Measurements from ENCODE around the gene LSP1. TPM values are rescaled to one million over a fixed set of nuclear protein-coding genes. Genes with fewer than 3 reads are reported as not detected.

Gene LSP1
- total and polyA plus RNA-seq, 8 donors: 9.8 to 239 (median 58.9) TPM

DNA sequence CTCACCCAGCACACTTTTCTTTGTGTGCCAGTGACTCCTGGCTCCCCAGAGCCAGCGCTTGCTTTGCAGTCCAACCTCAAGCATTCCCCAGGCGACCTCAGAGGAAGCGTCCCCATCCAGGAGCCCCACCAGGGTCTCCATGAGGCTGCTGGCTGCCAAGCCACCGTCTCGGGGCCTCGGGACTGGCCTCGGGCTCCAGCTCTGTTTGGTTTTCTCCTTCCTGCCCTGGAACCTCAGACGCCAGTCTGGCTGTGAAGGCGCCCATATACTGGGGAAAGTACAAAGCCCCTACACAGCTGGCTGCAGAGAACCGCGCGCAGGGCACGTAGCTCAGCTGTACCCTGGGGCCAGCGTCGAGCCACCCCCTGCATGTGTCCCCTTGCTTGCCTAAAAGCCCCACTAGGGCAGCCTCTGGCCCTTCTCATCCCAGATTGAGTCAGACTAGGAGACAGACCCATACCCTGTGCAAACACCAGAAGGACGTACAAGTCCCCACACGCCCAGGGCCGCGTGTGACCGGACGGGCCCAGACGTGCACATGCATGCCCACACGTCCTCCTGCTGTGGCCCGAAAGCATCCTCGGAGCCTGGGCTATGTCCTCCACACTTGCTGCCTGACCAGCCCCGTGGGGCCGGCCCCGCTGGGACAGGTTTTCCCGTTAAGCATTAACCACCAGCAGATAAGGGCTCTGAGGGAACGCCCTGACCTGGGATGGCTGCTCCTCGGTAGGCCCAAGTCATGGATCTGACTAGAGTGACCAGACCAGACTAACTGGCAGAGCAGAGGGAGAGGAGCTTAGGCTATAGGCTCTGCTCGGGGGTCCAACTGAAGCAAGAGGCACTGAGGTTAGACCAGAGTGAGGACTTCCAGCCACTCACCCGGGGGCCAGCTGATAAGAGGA is 22.3 kb upstream of the LSP1 start:
- no peak for TF ChIP-seq POLR2A (IDR thresholded peaks at IDR 0.05)
- no peak for TF ChIP-seq EP300 (IDR thresholded peaks at IDR 0.05)
- peak in 2 of 3 donors; percentile 82 to 87 for TF ChIP-seq POLR2AphosphoS5 (IDR thresholded peaks at IDR 0.05)
- TF ChIP-seq, protein P1, sequence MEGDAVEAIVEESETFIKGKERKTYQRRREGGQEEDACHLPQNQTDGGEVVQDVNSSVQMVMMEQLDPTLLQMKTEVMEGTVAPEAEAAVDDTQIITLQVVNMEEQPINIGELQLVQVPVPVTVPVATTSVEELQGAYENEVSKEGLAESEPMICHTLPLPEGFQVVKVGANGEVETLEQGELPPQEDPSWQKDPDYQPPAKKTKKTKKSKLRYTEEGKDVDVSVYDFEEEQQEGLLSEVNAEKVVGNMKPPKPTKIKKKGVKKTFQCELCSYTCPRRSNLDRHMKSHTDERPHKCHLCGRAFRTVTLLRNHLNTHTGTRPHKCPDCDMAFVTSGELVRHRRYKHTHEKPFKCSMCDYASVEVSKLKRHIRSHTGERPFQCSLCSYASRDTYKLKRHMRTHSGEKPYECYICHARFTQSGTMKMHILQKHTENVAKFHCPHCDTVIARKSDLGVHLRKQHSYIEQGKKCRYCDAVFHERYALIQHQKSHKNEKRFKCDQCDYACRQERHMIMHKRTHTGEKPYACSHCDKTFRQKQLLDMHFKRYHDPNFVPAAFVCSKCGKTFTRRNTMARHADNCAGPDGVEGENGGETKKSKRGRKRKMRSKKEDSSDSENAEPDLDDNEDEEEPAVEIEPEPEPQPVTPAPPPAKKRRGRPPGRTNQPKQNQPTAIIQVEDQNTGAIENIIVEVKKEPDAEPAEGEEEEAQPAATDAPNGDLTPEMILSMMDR (IDR thresholded peaks at IDR 0.05): no peak
- intact Hi-C loops (cut with DNase I; ENCODE audit: low total_unique reads): loop anchor here (5.0 kb wide), 1 partner anchor 322 kb away; no protein-coding TSS in a partner anchor
- 24 to 36% (median 27%) methylated on average over 10 to 33 of the region's 33 CpGs for WGBS, 5 donors
- no peak overlapping the region for H3K4me3 ChIP-seq
- H3K27ac ChIP-seq: peak overlapping the region; percentile 60 to 86 (median 83)
- H3K36me3 ChIP-seq: no peaks in the 10 kb centered on the region
- peaks cover 0 to 46% (median 0%) of the 10 kb centered on the region in 3 donors for H3K27me3 ChIP-seq
- peak; percentile 93 to 95 for DNase-seq
- no peaks in the 10 kb centered on the region for H3K9me3 ChIP-seq
- peaks cover 53 to 91% (median 77%) of the 10 kb centered on the region in 4 donors for H3K4me1 ChIP-seq

DNA sequence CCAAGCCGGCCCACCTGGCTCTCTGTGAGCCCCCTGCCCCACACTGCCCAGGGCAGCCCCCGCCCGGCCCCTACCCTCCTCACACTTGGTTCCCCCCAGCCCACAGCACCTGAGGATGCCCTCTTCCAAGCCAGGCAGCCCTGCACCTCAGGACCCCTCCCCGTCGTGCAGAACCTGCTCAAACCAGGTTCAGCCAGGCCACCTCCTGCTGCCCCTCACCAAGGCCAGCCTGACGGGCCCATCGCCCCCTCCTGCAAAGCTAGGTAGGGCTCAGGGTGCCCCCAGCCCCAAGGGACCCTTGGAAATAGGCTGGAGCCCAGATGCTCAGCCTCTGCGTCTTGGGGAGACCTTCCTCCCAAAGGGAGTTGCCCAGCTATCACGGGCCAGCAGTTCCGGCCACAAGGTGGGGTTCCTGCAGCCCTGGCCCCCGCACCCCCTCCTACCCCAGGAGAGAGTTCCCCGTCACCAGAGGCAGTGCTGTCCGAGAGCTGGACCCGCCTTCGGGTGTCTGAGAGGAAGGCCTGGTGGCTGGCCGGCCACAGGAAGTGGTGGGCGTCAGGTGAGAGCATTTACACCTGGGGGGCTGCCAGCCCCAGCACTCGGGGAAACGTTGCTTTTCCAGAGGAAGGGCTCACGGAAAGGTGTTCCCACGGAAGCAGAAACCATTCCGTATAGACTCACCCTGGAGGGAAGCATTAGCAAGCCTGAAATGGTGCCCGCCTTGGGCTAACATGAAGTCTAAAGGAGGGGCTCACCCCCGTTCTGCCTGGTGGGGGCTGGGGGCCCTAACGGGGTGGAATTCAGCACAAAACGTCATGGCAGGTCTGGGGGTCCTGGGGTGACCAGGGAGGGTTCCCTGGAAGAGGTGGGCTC is 21.3 kb upstream of the LSP1 start:
- Histone ChIP-seq H3K4me1 (peaks cover 46 to 81% (median 67%) of the 10 kb centered on the region in 4 donors), H3K27me3 (peaks cover 0 to 39% (median 0%) of the 10 kb centered on the region in 3 donors), H3K4me3 (no peak overlapping the region), H3K36me3 (no peaks in the 10 kb centered on the region), H3K27ac (peak overlapping the region; percentile 60 to 86 (median 83)), H3K9me3 (no peaks in the 10 kb centered on the region)
- intact Hi-C loops (cut with DNase I; ENCODE audit: low total_unique reads): loop anchor here (2.0 to 5.0 kb wide), 2 partner anchors 139 to 321 kb away; no protein-coding TSS in a partner anchor
- peak in 1 of 2 donors; percentile 29 for DNase-seq
- WGBS, 5 donors: 47 to 59% (median 54%) methylated on average over 12 to 26 of the region's 26 CpGs
- TF ChIP-seq, protein P1 (IDR thresholded peaks at IDR 0.05): no peak
- no peak for TF ChIP-seq POLR2AphosphoS5 (IDR thresholded peaks at IDR 0.05)

DNA sequence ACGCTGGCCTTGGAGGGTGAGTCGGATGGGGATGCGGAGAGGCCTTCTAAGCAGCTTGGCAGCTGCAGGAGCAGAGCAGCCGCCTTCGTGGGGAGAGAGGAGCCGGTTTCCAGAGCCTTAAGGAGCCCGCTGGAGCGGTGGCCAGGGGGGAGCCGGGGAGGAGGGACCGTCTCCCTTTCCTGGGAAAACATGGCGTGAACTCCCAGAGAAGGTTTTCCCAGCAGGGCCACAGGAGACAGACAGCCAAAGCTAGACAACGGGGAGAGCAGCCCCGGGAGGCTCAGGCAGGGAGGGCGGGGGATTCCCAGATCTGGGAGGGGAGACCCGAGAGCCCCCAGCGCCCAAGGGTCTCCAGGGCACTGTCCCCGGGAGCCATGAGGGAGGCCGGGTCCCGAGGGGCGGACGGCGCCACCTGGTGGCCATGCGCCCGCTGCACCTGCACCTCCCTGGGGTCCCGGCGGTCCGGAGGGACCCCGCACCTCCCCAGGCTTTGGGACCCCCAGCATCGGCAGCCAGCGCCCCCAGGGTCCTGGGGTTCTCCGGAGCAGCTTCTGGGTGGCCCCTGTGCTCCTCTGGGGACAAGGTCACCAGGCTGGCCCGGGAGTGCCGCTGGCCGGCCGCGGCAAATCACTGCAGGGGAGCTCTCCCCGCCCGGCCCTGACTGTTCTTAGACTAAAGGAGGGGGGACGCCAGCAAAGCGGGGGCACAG is 20.5 kb upstream of the LSP1 start:
- intact Hi-C loops (cut with DNase I; ENCODE audit: low total_unique reads): loop anchor here (2.0 to 5.0 kb wide), 2 partner anchors 140 to 320 kb away; no protein-coding TSS in a partner anchor
- H3K27ac ChIP-seq: peak overlapping the region; percentile 23 to 86 (median 83)
- peaks cover 0 to 39% (median 0%) of the 10 kb centered on the region in 3 donors for H3K27me3 ChIP-seq
- peak; percentile 68 to 83 for DNase-seq
- 11 to 30% (median 14%) methylated on average over 17 to 40 of the region's 40 CpGs for WGBS, 5 donors
- H3K9me3 ChIP-seq: no peaks in the 10 kb centered on the region
- H3K36me3 ChIP-seq: no peaks in the 10 kb centered on the region
- H3K4me3 ChIP-seq: peak overlapping the region in 2 of 4 donors; percentile 16 to 18
- TF ChIP-seq POLR2AphosphoS5 (IDR thresholded peaks at IDR 0.05) (no peak), POLR2A (IDR thresholded peaks at IDR 0.05) (no peak), EP300 (IDR thresholded peaks at IDR 0.05) (no peak)
- TF ChIP-seq, protein P1 (IDR thresholded peaks at IDR 0.05): peak in 6 of 7 experiments; percentile 83 to 99 (median 94)
- peaks cover 38 to 77% (median 60%) of the 10 kb centered on the region in 4 donors for H3K4me1 ChIP-seq

Data from stomach (tissue), 9 donors.